ENCODE measurements around the gene TTC3. TPM values are rescaled to one million over a fixed set of nuclear protein-coding genes. Genes with fewer than 3 reads are reported as not detected.
A peak's percentile ranks its signal among the peaks of the same experiment; 100 is the strongest.

Gene TTC3
- total RNA-seq, 1 donor from 2014 or later = 235 TPM

GRCh38 chr21:37243961-37244360 lies 170.9 kb downstream of the TTC3 start:
- peaks cover 6% of the 10 kb centered on the region for H3K36me3 Mint-ChIP-seq (ENCODE audit: unreplicated experiment)
- DNase-seq = no peak
- TF ChIP-seq, protein P1, sequence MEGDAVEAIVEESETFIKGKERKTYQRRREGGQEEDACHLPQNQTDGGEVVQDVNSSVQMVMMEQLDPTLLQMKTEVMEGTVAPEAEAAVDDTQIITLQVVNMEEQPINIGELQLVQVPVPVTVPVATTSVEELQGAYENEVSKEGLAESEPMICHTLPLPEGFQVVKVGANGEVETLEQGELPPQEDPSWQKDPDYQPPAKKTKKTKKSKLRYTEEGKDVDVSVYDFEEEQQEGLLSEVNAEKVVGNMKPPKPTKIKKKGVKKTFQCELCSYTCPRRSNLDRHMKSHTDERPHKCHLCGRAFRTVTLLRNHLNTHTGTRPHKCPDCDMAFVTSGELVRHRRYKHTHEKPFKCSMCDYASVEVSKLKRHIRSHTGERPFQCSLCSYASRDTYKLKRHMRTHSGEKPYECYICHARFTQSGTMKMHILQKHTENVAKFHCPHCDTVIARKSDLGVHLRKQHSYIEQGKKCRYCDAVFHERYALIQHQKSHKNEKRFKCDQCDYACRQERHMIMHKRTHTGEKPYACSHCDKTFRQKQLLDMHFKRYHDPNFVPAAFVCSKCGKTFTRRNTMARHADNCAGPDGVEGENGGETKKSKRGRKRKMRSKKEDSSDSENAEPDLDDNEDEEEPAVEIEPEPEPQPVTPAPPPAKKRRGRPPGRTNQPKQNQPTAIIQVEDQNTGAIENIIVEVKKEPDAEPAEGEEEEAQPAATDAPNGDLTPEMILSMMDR (IDR thresholded peaks at IDR 0.05; ENCODE audit: partially characterized antibody, unreplicated experiment) = no peak
- H3K4me3 Mint-ChIP-seq (ENCODE audit: unreplicated experiment) = no peak overlapping the region
- H3K27ac Mint-ChIP-seq (ENCODE audit: unreplicated experiment) = no peak overlapping the region
- peaks cover 2% of the 10 kb centered on the region for H3K9me3 Mint-ChIP-seq (ENCODE audit: unreplicated experiment)
- peaks cover 2% of the 10 kb centered on the region for H3K27me3 Mint-ChIP-seq (ENCODE audit: unreplicated experiment)
- H3K4me1 Mint-ChIP-seq (ENCODE audit: low read depth, unreplicated experiment) = peaks cover 10% of the 10 kb centered on the region

DNA sequence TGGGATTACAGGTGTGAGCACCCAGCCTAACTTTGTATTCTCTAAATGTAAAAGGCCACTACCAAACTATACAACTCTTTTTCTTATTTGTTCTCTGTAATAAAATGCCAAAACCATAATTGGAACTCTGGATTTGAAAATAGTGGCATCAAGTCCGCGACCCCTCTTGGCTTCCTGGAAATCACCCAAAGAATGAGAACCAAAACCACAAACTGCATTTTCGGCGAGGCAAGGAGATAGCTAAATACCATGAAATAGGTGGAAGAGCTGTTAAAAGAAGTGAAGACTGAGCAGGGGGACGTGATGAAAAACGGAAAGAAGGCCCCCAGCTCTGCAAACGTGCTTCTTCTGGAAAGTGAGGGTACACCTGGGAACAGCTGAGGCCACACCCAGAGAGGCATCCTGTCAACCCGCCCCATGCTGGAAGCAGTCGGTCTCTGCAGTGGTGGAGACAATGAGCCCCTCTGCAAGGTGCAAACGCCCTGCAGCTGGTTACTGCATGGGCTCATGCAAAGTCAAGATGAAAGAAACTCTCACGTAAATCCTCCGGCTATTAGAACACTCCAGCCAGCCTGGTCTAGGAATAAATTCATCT lies 171.5 kb downstream of the TTC3 start:
- no peak for DNase-seq
- peaks cover 10% of the 10 kb centered on the region for H3K4me1 Mint-ChIP-seq (ENCODE audit: low read depth, unreplicated experiment)
- H3K9me3 Mint-ChIP-seq (ENCODE audit: unreplicated experiment) = peaks cover 2% of the 10 kb centered on the region
- H3K27ac Mint-ChIP-seq (ENCODE audit: unreplicated experiment) = peak overlapping the region; percentile 72
- H3K4me3 Mint-ChIP-seq (ENCODE audit: unreplicated experiment) = no peak overlapping the region
- TF ChIP-seq, protein P1 (IDR thresholded peaks at IDR 0.05; ENCODE audit: partially characterized antibody, unreplicated experiment) = no peak
- peaks cover 6% of the 10 kb centered on the region for H3K36me3 Mint-ChIP-seq (ENCODE audit: unreplicated experiment)
- H3K27me3 Mint-ChIP-seq (ENCODE audit: unreplicated experiment) = peaks cover 2% of the 10 kb centered on the region

DNA sequence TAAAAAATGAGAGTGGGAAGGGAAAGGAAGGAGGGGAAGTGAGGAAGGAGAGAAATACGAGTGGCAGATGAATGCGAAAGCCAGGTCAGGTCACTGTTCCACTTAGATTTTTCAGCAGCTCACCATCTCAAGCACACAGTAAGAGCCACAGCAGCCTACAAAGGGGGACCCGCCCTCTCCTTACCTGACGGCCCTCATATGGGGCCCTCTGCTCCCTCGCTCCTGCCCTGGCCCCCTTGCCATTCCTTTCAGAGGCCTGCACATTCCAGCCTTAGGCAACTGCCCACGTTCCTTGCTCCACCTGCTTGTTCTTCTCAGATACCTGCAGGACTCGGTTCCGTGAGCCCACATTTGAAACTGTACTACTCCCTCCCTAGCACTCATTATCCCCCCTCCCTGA lies 172.1 kb downstream of the TTC3 start:
- Mint-ChIP-seq H3K4me1 (ENCODE audit: low read depth, unreplicated experiment) (peaks cover 10% of the 10 kb centered on the region), H3K36me3 (ENCODE audit: unreplicated experiment) (peaks cover 6% of the 10 kb centered on the region), H3K27ac (ENCODE audit: unreplicated experiment) (peak overlapping the region; percentile 72), H3K27me3 (ENCODE audit: unreplicated experiment) (peaks cover 2% of the 10 kb centered on the region), H3K4me3 (ENCODE audit: unreplicated experiment) (no peak overlapping the region), H3K9me3 (ENCODE audit: unreplicated experiment) (peaks cover 2% of the 10 kb centered on the region)
- DNase-seq = no peak
- TF ChIP-seq, protein P1 (IDR thresholded peaks at IDR 0.05; ENCODE audit: partially characterized antibody, unreplicated experiment) = no peak

DNA sequence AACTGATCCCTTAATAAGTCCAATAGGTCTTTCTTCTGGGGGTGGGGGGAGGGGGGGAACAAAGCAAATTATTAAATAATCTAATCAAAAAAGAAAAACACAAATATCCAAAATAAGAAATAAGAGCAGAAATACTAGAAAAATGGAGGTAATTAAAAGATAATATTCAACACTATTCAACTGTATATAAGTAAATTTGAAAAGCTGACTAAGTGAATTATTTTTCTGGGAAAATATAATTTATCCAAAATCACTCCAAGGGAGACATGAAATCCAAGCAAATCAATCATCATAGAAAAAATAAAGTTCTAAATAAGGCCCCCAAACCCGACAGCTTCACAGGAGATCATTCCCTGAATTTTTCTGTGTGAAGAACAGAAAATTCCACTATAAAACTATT lies 175.2 kb downstream of the TTC3 start:
- no peak for DNase-seq
- Mint-ChIP-seq H3K9me3 (ENCODE audit: unreplicated experiment) (no peaks in the 10 kb centered on the region), H3K4me1 (ENCODE audit: low read depth, unreplicated experiment) (peaks cover 6% of the 10 kb centered on the region), H3K4me3 (ENCODE audit: unreplicated experiment) (no peak overlapping the region), H3K27me3 (ENCODE audit: unreplicated experiment) (peaks cover 2% of the 10 kb centered on the region), H3K36me3 (ENCODE audit: unreplicated experiment) (peaks cover 2% of the 10 kb centered on the region), H3K27ac (ENCODE audit: unreplicated experiment) (no peak overlapping the region)
- TF ChIP-seq, protein P1 (IDR thresholded peaks at IDR 0.05; ENCODE audit: partially characterized antibody, unreplicated experiment) = no peak

DNA sequence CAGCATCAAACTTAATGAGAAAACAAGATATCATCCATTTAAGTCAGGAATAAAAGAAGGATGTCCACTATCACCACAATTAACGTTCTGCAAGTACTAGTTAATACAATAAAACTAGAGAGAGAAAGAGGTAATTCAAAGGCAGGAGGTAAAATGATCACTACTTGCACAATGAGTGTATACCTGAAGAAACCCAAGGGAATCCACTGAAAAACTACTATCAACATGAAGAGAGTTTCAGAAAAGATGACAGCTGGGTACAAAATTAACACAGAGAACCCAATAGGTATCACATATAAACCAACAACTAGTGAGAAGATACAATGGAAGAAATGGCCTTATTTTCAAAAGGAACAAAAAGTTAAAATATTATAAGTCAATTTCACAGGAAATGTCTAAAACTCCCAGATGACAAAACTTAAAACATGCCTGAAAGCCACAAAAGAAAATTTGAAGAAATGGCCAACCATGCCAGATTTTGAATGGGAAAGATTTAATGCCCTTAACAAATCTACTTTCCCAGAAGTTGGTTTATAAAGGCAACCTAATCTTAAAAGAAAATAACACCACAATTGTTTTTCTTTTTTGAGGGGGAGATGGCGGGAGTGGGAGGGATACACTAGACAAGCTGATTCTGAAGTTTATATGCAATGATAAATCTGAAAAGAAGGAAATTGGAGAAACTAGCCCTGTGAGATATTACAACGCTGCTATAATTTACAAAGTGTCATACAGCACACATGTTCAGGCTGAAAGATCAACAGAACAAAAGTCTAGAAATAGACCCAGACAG lies 176.3 kb downstream of the TTC3 start:
- H3K4me3 Mint-ChIP-seq (ENCODE audit: unreplicated experiment) = no peak overlapping the region
- peaks cover 6% of the 10 kb centered on the region for H3K4me1 Mint-ChIP-seq (ENCODE audit: low read depth, unreplicated experiment)
- TF ChIP-seq, protein P1 (IDR thresholded peaks at IDR 0.05; ENCODE audit: partially characterized antibody, unreplicated experiment) = no peak
- no peaks in the 10 kb centered on the region for H3K9me3 Mint-ChIP-seq (ENCODE audit: unreplicated experiment)
- peaks cover 2% of the 10 kb centered on the region for H3K27me3 Mint-ChIP-seq (ENCODE audit: unreplicated experiment)
- no peaks in the 10 kb centered on the region for H3K36me3 Mint-ChIP-seq (ENCODE audit: unreplicated experiment)
- no peak for DNase-seq
- H3K27ac Mint-ChIP-seq (ENCODE audit: unreplicated experiment) = no peak overlapping the region

All from glutamatergic neuron (in vitro differentiated cells).